Measurements from ENCODE around the gene C10orf90.

DNA sequence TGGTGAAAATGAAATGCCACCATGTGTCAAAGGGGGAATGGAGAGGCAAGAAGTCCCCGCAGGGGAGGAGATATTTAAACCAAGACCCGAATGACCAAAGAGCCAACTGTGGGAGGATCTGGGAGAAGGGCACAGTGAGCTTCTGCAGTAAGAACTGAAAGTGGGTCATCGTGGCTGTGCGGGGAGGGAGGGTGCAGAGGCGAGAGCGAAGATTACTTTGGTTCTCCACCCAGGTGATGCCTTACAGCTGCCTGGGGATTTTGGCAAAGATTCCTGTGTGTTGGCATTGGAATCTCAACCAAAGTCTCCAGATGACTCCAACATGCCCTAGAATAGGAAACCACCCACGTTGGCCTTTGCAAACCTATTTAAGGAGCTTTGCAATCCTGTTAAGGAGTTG, 238.0 kb downstream of the C10orf90 start:
- TF ChIP-seq, protein P1, sequence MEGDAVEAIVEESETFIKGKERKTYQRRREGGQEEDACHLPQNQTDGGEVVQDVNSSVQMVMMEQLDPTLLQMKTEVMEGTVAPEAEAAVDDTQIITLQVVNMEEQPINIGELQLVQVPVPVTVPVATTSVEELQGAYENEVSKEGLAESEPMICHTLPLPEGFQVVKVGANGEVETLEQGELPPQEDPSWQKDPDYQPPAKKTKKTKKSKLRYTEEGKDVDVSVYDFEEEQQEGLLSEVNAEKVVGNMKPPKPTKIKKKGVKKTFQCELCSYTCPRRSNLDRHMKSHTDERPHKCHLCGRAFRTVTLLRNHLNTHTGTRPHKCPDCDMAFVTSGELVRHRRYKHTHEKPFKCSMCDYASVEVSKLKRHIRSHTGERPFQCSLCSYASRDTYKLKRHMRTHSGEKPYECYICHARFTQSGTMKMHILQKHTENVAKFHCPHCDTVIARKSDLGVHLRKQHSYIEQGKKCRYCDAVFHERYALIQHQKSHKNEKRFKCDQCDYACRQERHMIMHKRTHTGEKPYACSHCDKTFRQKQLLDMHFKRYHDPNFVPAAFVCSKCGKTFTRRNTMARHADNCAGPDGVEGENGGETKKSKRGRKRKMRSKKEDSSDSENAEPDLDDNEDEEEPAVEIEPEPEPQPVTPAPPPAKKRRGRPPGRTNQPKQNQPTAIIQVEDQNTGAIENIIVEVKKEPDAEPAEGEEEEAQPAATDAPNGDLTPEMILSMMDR (IDR thresholded peaks at IDR 0.05; ENCODE audit: low read depth, low read length, poor library complexity, severe bottlenecking), result no peak
- no peak for TF ChIP-seq EZH2phosphoT487 (IDR thresholded peaks at IDR 0.05; ENCODE audit: borderline replicate concordance, low read length)

Measured in DOHH2 (cell line).